ENCODE results near the gene TFIP11. TPM values are rescaled to one million over a fixed set of nuclear protein-coding genes. Genes with fewer than 3 reads are reported as not detected.

Gene TFIP11
- total and polyA plus RNA-seq, 2 of the 8 experiments (the other 6 are each of a cell fraction or from before 2014, with no cell fraction given) = 18.1 to 28.3 TPM

GRCh38 chr22:26522592-26522991 lies 10.3 kb upstream of the TFIP11 start (continued):
- TF ChIP-seq CHD2 (IDR thresholded peaks at IDR 0.05; ENCODE audit: low read length) = no peak
- TF ChIP-seq SUZ12 (IDR thresholded peaks at IDR 0.05; ENCODE audit: low read length) = no peak
- no peak for TF ChIP-seq HDAC6 (IDR thresholded peaks at IDR 0.05; ENCODE audit: low read depth, low read length)
- TF ChIP-seq TEAD4 (IDR thresholded peaks at IDR 0.05; ENCODE audit: low read depth, low read length) = no peak
- TF ChIP-seq CEBPB (IDR thresholded peaks at IDR 0.05; ENCODE audit: low read depth, low read length) = no peak
